Upper lobe of right lung (tissue), 1 donor: ENCODE data around the gene SMIM30. TPM values are rescaled to one million over a fixed set of nuclear protein-coding genes. Genes with fewer than 3 reads are reported as not detected.

Experiments
- ATAC-seq: fragments of 200-7000 bp; cut with Tn5 transposase; one replicate; pipeline ENCODE4 v1.9.1; 2020; ENCODE audit warnings: mild to moderate bottlenecking, moderate library complexity
- DNase-seq: peaks from one replicate; pipeline ENCODE4 v3.0.0-alpha.2; 2020
- H3K27ac ChIP-seq: fragments of 200-600 bp; one replicate; pipeline ENCODE4 v1.8.0; 2022
- H3K27me3 ChIP-seq: fragments of 200-600 bp; one replicate; pipeline ENCODE4 v1.8.0; 2022; ENCODE audit warnings: mild to moderate bottlenecking
- H3K36me3 ChIP-seq: fragments of 200-600 bp; one replicate; pipeline ENCODE4 v1.8.0; 2022
- H3K4me1 ChIP-seq: fragments of 200-600 bp; one replicate; pipeline ENCODE4 v1.8.0; 2022
- H3K4me3 ChIP-seq: fragments of 200-600 bp; one replicate; pipeline ENCODE4 v1.8.0; 2022; ENCODE audit warnings: mild to moderate bottlenecking
- H3K9me3 ChIP-seq: fragments of 200-600 bp; one replicate; pipeline ENCODE4 v1.8.0; 2022
- intact Hi-C: fragments of 100-400 bp; cut with DNase I; formaldehyde crosslinking; loops from one replicate; pipeline ENCODE4 v1.11.0; 2022
- total RNA-seq: library from RNA; stranded (reverse); fragmentation: NEBNext Ultra II Directional; extraction: Animal tissue kit (Norgen Biotek cat#: 25700); gene quantifications from one replicate; pipeline ENCODE4 v1.2.1, GENCODE V29; 2021
- TF ChIP-seq, protein P1 (sequence below): fragments of 200-600 bp; IDR thresholded peaks from one replicate; pipeline ENCODE4 v1.8.0; 2022; ENCODE audit warnings: antibody characterized with exemption
- donor health status: DM: no; HTN: yes; CAD: no; lungs with severe emphysema.

SMIM30 gene
- total RNA-seq, 1 donor from 2014 or later = 48.5 TPM

DNA sequence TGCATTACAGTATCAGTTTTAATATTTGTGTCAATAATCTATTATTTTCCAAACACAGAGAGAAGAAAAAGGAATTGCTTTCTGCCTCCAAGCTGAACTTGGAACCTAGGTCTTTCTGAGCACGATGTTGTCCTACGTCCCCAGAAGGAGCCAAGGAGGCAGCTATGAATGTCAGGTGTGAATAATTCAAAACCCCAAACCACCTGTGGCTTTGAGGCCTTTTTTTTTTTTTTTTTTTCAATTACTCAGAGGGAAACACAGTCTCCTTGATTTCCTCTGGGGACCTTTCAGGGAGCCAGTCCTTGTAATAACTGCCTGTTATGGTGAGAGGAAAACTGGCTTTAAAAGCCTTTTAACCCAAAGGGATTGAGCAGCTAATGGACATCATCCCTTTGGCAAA is 40.0 kb downstream of the SMIM30 start:
- Histone ChIP-seq H3K27me3 (no peaks in the 10 kb centered on the region), H3K4me3 (no peak overlapping the region), H3K9me3 (no peaks in the 10 kb centered on the region), H3K36me3 (no peaks in the 10 kb centered on the region), H3K4me1 (no peaks in the 10 kb centered on the region), H3K27ac (no peak overlapping the region)
- DNase-seq (no peak), ATAC-seq (no peak)
- intact Hi-C loops = no loop called here
- TF ChIP-seq, protein P1, sequence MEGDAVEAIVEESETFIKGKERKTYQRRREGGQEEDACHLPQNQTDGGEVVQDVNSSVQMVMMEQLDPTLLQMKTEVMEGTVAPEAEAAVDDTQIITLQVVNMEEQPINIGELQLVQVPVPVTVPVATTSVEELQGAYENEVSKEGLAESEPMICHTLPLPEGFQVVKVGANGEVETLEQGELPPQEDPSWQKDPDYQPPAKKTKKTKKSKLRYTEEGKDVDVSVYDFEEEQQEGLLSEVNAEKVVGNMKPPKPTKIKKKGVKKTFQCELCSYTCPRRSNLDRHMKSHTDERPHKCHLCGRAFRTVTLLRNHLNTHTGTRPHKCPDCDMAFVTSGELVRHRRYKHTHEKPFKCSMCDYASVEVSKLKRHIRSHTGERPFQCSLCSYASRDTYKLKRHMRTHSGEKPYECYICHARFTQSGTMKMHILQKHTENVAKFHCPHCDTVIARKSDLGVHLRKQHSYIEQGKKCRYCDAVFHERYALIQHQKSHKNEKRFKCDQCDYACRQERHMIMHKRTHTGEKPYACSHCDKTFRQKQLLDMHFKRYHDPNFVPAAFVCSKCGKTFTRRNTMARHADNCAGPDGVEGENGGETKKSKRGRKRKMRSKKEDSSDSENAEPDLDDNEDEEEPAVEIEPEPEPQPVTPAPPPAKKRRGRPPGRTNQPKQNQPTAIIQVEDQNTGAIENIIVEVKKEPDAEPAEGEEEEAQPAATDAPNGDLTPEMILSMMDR = no peak

DNA sequence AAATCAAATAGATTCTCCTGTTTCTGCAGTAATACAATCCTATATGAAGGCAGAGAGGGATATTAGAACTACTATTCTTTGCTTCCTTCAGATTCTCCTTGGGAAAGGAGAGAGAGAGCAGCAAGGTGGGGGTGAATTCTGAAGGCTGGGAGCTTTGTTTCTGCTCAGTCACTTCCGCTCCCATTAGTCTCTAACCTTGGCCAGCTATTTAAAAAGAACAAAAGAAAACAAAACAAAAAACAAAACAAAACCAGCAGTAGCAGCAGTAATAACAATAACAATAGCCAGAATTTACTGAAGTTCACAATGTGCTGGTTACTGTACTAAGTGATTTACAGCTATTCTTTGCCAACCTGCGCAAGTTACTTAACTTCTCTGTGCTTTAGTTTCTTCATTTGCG is 41.7 kb downstream of the SMIM30 start:
- Histone ChIP-seq H3K9me3 (no peaks in the 10 kb centered on the region), H3K4me3 (no peak overlapping the region), H3K27me3 (no peaks in the 10 kb centered on the region), H3K36me3 (no peaks in the 10 kb centered on the region), H3K4me1 (no peaks in the 10 kb centered on the region), H3K27ac (no peak overlapping the region)
- intact Hi-C loops = no loop called here
- TF ChIP-seq, protein P1 = no peak
- no peak for ATAC-seq
- no peak for DNase-seq

DNA sequence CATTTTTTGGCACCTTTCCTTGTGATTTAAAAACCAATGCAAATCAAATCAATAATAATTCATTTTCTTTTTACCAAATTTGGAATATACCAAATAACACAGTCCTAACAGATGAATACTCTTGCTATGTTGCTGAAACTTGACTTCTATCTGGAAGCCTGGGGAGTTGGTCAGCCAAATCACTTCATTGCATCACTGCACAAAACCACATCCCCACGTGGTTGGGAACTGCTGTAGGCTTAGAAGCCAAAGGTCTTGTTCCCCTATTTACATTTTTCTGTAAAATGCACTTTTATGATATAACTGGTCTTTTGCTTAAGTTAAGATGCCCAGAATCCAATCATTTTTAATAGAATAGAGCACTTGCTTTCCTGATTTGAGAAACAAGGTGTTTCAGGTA is 46.9 kb downstream of the SMIM30 start:
- no peak overlapping the region for H3K27ac ChIP-seq
- no peak overlapping the region for H3K4me3 ChIP-seq
- no peaks in the 10 kb centered on the region for H3K4me1 ChIP-seq
- H3K9me3 ChIP-seq = no peaks in the 10 kb centered on the region
- TF ChIP-seq, protein P1 = no peak
- DNase-seq (no peak), ATAC-seq (peak; percentile 82)
- H3K36me3 ChIP-seq = no peaks in the 10 kb centered on the region
- intact Hi-C loops = no loop called here
- no peaks in the 10 kb centered on the region for H3K27me3 ChIP-seq

Other genes with a start within 250 kb of the SMIM30 start
- gene GPR85, start 31.7 kb downstream of the SMIM30 start, total RNA-seq = 2.9 TPM